Liver (tissue), 9 donors: Measurements from ENCODE around the gene IFT122. TPM values are rescaled to one million over a fixed set of nuclear protein-coding genes. Genes with fewer than 3 reads are reported as not detected.

Experiments
- DNase-seq: peaks from one replicate; pipeline ENCODE4 v3.0.0-alpha.2; 2017; ENCODE audit warnings: low spot score
- H3K27ac ChIP-seq, 2 donors: one replicate each; pipeline ENCODE4 v1.7.0; 2013; ENCODE audit warnings: inconsistent platforms in 2 of 2, low read length in 2 of 2, control low read depth in 1 of 2, low read depth in 1 of 2, mild to moderate bottlenecking in 1 of 2
- H3K27me3 ChIP-seq, 4 donors: one replicate each; pipeline versions ENCODE4 v1.6.1 to v1.7.0; 2013; ENCODE audit warnings: low read length in 3 of 4, inconsistent platforms in 1 of 4, mild to moderate bottlenecking in 1 of 4, moderate library complexity in 1 of 4; ENCODE audit not compliant: control insufficient read depth in 4 of 4, insufficient read depth in 4 of 4
- H3K36me3 ChIP-seq, 4 donors: one replicate each; pipeline versions ENCODE4 v1.6.1 to v1.7.0; 2013; ENCODE audit warnings: low read length in 3 of 4, mild to moderate bottlenecking in 3 of 4, low read depth in 1 of 4, moderate library complexity in 1 of 4; ENCODE audit not compliant: control insufficient read depth in 4 of 4, insufficient read depth in 3 of 4
- H3K4me1 ChIP-seq, 4 donors: one replicate each; pipeline versions ENCODE4 v1.6.1 to v1.7.0; 2013; ENCODE audit warnings: low read length in 3 of 4, mild to moderate bottlenecking in 3 of 4, moderate library complexity in 1 of 4; ENCODE audit not compliant: control insufficient read depth in 4 of 4, insufficient read depth in 4 of 4
- H3K4me3 ChIP-seq, 3 donors: one replicate each; pipeline versions ENCODE4 v1.6.1 to v1.7.0; 2013; ENCODE audit warnings: low read length in 3 of 3, control low read depth in 1 of 3, low read depth in 1 of 3, mild to moderate bottlenecking in 1 of 3
- H3K9ac ChIP-seq, 2 donors: one replicate each; pipeline ENCODE4 v1.7.0; 2013; ENCODE audit warnings: low read length in 2 of 2, mild to moderate bottlenecking in 2 of 2, moderate library complexity in 2 of 2, control low read depth in 1 of 2, low read depth in 1 of 2
- H3K9me3 ChIP-seq, 4 donors: one replicate each; pipeline versions ENCODE4 v1.6.1 to v1.7.0; 2013; ENCODE audit warnings: low read length in 3 of 4; ENCODE audit not compliant: control insufficient read depth in 4 of 4
- ATF3 ChIP-seq: IDR thresholded peaks from 2 replicates; pipeline ENCODE4 v1.6.1; 2016; ENCODE audit warnings: antibody characterized with exemption
- CTCF ChIP-seq: fragments of 150-350 bp; IDR thresholded peaks from 2 replicates; pipeline ENCODE4 v1.5.1; 2017; ENCODE audit warnings: improper control_type of control experiment, low read depth, low read length; ENCODE audit not compliant: missing input control
- EGR1 ChIP-seq, 2 donors: IDR thresholded peaks; 2 replicates each; pipeline ENCODE4 v1.6.1; 2016 to 2018; ENCODE audit warnings: antibody characterized with exemption in 2 of 2, low read depth in 2 of 2
- FOXA1 ChIP-seq: IDR thresholded peaks from 2 replicates; pipeline ENCODE4 v1.6.1; 2016; ENCODE audit warnings: antibody characterized with exemption
- FOXA2 ChIP-seq: IDR thresholded peaks from 2 replicates; pipeline ENCODE4 v1.6.1; 2016; ENCODE audit warnings: antibody characterized with exemption
- GABPA ChIP-seq, 2 donors: IDR thresholded peaks in 1 of 2; conservative IDR thresholded peaks in 1 of 2; 2 replicates each; pipeline ENCODE4 v1.6.1; 2016; ENCODE audit warnings: antibody characterized with exemption in 2 of 2, mild to moderate bottlenecking in 1 of 2, moderate library complexity in 1 of 2
- HNF4A ChIP-seq, 2 donors: conservative IDR thresholded peaks; 2 replicates each; pipeline ENCODE4 v1.6.1; 2016; ENCODE audit warnings: antibody characterized with exemption in 2 of 2, mild to moderate bottlenecking in 2 of 2
- JUND ChIP-seq, 2 donors: IDR thresholded peaks; 2 replicates each; pipeline ENCODE4 v1.6.1; 2016; ENCODE audit warnings: antibody characterized with exemption in 2 of 2
- MAX ChIP-seq: IDR thresholded peaks from 2 replicates; pipeline ENCODE4 v1.6.1; 2016; ENCODE audit warnings: antibody characterized with exemption
- NR2F2 ChIP-seq: IDR thresholded peaks from 2 replicates; pipeline ENCODE4 v1.6.1; 2016; ENCODE audit warnings: antibody characterized with exemption
- RAD21 ChIP-seq, 2 donors: IDR thresholded peaks; 2 replicates each; pipeline ENCODE4 v1.6.1; 2016; ENCODE audit warnings: antibody characterized with exemption in 2 of 2, mild to moderate bottlenecking in 2 of 2
- REST ChIP-seq: IDR thresholded peaks from 2 replicates; pipeline ENCODE4 v1.6.1; 2016; ENCODE audit warnings: antibody characterized with exemption, mild to moderate bottlenecking
- RXRA ChIP-seq, 2 donors: IDR thresholded peaks; 2 replicates each; pipeline ENCODE4 v1.6.1; 2017 to 2018; ENCODE audit warnings: antibody characterized with exemption in 2 of 2, mild to moderate bottlenecking in 1 of 2
- SP1 ChIP-seq: IDR thresholded peaks from 2 replicates; pipeline ENCODE4 v1.6.1; 2018; ENCODE audit warnings: antibody characterized with exemption, mild to moderate bottlenecking
- TAF1 ChIP-seq: conservative IDR thresholded peaks from 2 replicates; pipeline ENCODE4 v1.6.1; 2016; ENCODE audit warnings: antibody characterized with exemption, mild to moderate bottlenecking
- YY1 ChIP-seq: IDR thresholded peaks from 2 replicates; pipeline ENCODE4 v1.6.1; 2016; ENCODE audit warnings: antibody characterized with exemption, mild to moderate bottlenecking
- WGBS: extraction: QIAGEN DNeasy Blood & Tissue Kit; methylation state at CpG from one replicate; pipeline ENCODE4 v1.1.7; 2013; 5-methylcytosine and 5-hydroxymethylcytosine counted together
- polyA plus RNA-seq, 2 donors: library from polyadenylated mRNA; stranded (reverse) in 1 of 2; unstranded in 1 of 2; fragments of 200-250 nt in 1 of 2; fragments of >200 nt in 1 of 2; fragmentation: Nextera tagmentation in 1 of 2; extraction: Ambion mirVana in 1 of 2; gene quantifications; one replicate each; pipeline versions ENCODE4 v1.2.1 to v1.2.3, GENCODE V29; 2013 to 2015
- total RNA-seq, 2 donors: library from RNA; depleted of rRNA; stranded (reverse); fragments of >200 nt; gene quantifications; one replicate each; pipeline ENCODE4 v1.2.3, GENCODE V29; 2014
- TF ChIP-seq, protein P1 (sequence below): IDR thresholded peaks from 2 replicates; pipeline ENCODE4 v1.6.1; 2016; ENCODE audit warnings: antibody characterized with exemption
- donor health status: healthy.
- donor health status: healthy.
- donor health status: healthy.
- donor health status: healthy.
- donor health status: healthy.

The IFT122 gene
- total and polyA plus RNA-seq, 4 donors, result 3.3 to 25.8 (median 10.6) TPM

GRCh38 chr3:129416415-129416814 is 23.6 kb upstream of the IFT122 start:
- Histone ChIP-seq H3K4me1 (peaks cover 0 to 12% (median 2%) of the 10 kb centered on the region in 4 donors), H3K4me3 (no peak overlapping the region), H3K9ac (no peak overlapping the region), H3K36me3 (no peaks in the 10 kb centered on the region), H3K9me3 (no peaks in the 10 kb centered on the region), H3K27me3 (no peaks in the 10 kb centered on the region), H3K27ac (no peak overlapping the region)
- 92% methylated on average over 4 of the region's 4 CpGs for WGBS
- DNase-seq, result no peak
- TF ChIP-seq RXRA (IDR thresholded peaks at IDR 0.05) (no peak), YY1 (no peak), NR2F2 (no peak)

GRCh38 chr3:129417326-129417725 is 22.7 kb upstream of the IFT122 start:
- Histone ChIP-seq H3K27ac (no peak overlapping the region), H3K4me3 (no peak overlapping the region), H3K4me1 (peaks cover 0 to 12% (median 2%) of the 10 kb centered on the region in 4 donors), H3K9me3 (no peaks in the 10 kb centered on the region), H3K36me3 (no peaks in the 10 kb centered on the region), H3K9ac (no peak overlapping the region), H3K27me3 (no peaks in the 10 kb centered on the region)
- WGBS, result 69% methylated on average over 1 of the region's 1 CpG
- no peak for DNase-seq
- TF ChIP-seq SP1 (peak; percentile 63), RAD21 (IDR thresholded peaks at IDR 0.05) (peak in 1 of 2 donors; percentile 25), YY1 (peak; percentile 26), NR2F2 (no peak), CTCF (no peak), HNF4A (conservative IDR thresholded peaks at IDR 0.05) (peak in 1 of 2 donors; percentile 21)

DNA sequence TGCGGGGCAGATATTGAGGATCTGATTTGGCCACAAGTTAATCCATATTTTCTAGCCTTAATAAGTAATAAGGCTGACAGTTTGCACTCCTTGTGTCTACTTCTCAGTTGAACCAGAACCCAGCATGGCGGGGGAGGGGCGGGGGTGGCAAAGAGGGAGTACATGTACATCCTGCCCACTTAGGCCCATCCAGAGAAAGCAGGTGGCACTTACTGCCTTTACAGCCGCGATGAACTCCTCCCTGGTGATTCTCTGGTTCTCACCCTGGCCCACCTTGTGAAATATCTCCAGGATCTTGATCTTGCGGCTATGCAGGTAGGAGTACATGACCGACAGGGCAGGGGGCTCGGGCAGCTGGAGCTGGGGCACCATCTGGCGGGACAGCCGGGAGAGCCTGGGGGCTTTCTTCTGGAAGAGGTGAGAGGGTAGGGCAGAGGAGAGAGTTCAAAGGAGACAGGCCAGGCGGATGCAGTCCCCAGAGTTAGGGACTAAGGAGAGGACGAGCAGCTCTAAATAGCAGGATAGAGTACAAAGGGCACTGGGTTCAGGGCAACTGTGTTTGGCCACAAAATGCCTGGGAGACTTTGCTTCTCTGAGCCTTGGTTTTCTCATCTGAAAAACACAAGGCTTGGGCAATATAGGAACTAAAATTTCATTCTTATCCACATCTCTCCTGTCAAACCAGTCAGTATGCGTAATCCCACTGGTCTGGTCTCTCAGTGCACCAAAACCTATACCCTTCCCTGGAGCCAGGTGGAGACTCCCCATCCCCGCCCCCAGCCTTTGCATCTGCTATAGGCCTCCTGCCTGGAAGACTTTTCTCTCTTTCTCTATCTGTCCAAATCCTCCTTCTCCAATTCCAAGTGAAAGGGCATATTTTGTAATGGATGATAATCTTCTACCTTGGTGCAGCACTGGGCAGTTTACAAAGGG is 21.7 kb upstream of the IFT122 start:
- no peaks in the 10 kb centered on the region for H3K9me3 ChIP-seq
- no peak for DNase-seq
- no peak overlapping the region for H3K27ac ChIP-seq
- no peaks in the 10 kb centered on the region for H3K27me3 ChIP-seq
- no peak overlapping the region for H3K4me3 ChIP-seq
- 81% methylated on average over 14 of the region's 14 CpGs for WGBS
- no peak overlapping the region for H3K9ac ChIP-seq
- H3K4me1 ChIP-seq, result peaks cover 0 to 12% (median 2%) of the 10 kb centered on the region in 4 donors
- no peaks in the 10 kb centered on the region for H3K36me3 ChIP-seq
- no peak for TF ChIP-seq GABPA (IDR thresholded peaks at IDR 0.05 in 1 of 2, conservative IDR thresholded peaks at IDR 0.05 in 1 of 2)
- TF ChIP-seq FOXA1, result no peak
- peak in 1 of 2 donors; percentile 23 for TF ChIP-seq JUND (IDR thresholded peaks at IDR 0.05)
- TF ChIP-seq RXRA (IDR thresholded peaks at IDR 0.05), result peak; percentile 56 to 84
- peak; percentile 27 for TF ChIP-seq NR2F2
- TF ChIP-seq ATF3, result no peak
- no peak for TF ChIP-seq YY1
- TF ChIP-seq FOXA2, result no peak
- peak in 1 of 2 donors; percentile 26 for TF ChIP-seq RAD21 (IDR thresholded peaks at IDR 0.05)
- no peak for TF ChIP-seq TAF1
- peak; percentile 77 to 94 for TF ChIP-seq HNF4A (conservative IDR thresholded peaks at IDR 0.05)
- no peak for TF ChIP-seq MAX
- TF ChIP-seq EGR1 (IDR thresholded peaks at IDR 0.05; ENCODE audit: low read depth in 2 of 2), result no peak
- TF ChIP-seq, protein P1, sequence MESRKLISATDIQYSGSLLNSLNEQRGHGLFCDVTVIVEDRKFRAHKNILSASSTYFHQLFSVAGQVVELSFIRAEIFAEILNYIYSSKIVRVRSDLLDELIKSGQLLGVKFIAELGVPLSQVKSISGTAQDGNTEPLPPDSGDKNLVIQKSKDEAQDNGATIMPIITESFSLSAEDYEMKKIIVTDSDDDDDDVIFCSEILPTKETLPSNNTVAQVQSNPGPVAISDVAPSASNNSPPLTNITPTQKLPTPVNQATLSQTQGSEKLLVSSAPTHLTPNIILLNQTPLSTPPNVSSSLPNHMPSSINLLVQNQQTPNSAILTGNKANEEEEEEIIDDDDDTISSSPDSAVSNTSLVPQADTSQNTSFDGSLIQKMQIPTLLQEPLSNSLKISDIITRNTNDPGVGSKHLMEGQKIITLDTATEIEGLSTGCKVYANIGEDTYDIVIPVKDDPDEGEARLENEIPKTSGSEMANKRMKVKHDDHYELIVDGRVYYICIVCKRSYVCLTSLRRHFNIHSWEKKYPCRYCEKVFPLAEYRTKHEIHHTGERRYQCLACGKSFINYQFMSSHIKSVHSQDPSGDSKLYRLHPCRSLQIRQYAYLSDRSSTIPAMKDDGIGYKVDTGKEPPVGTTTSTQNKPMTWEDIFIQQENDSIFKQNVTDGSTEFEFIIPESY, result no peak
- peak; percentile 78 for TF ChIP-seq SP1
- no peak for TF ChIP-seq REST
